Fibroblast of lung (primary cell): ENCODE measurements around the gene NECTIN2.

Experiments
- EZH2 ChIP-seq: IDR thresholded peaks from 2 replicates; pipeline ENCODE4 v1.5.1; 2012; ENCODE audit warnings: low read length, control low read depth, mild to moderate bottlenecking; ENCODE audit errors: missing control alignments
- TF ChIP-seq, protein P1 (sequence below), 2 donors: IDR thresholded peaks in 1 of 2; conservative IDR thresholded peaks in 1 of 2; 1 replicate in 1 of 2; 2 replicates in 1 of 2; pipeline ENCODE4 v1.5.1; 2011 to 2012; ENCODE audit warnings: low read length in 2 of 2, control low read depth in 1 of 2, inconsistent platforms in 1 of 2, low read depth in 1 of 2, mild to moderate bottlenecking in 1 of 2

DNA sequence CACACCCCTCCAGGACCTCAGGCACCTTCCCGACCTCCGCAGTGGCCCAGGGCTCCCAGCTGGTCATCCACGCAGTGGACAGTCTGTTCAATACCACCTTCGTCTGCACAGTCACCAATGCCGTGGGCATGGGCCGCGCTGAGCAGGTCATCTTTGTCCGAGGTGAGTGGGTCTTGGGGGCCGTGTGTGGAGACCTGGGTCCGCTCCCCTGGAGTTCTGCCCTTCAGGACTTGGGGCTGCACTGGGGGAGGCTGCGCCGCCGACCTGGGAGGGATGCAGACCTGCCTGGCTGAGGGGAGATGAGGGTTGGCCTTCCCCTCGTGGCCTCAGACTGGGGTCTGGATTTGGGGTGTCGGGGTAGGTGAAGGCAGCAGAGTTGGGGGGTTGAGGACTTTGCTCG is 28.2 kb downstream of the NECTIN2 start:
- TF ChIP-seq EZH2: no peak
- TF ChIP-seq, protein P1, sequence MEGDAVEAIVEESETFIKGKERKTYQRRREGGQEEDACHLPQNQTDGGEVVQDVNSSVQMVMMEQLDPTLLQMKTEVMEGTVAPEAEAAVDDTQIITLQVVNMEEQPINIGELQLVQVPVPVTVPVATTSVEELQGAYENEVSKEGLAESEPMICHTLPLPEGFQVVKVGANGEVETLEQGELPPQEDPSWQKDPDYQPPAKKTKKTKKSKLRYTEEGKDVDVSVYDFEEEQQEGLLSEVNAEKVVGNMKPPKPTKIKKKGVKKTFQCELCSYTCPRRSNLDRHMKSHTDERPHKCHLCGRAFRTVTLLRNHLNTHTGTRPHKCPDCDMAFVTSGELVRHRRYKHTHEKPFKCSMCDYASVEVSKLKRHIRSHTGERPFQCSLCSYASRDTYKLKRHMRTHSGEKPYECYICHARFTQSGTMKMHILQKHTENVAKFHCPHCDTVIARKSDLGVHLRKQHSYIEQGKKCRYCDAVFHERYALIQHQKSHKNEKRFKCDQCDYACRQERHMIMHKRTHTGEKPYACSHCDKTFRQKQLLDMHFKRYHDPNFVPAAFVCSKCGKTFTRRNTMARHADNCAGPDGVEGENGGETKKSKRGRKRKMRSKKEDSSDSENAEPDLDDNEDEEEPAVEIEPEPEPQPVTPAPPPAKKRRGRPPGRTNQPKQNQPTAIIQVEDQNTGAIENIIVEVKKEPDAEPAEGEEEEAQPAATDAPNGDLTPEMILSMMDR (conservative IDR thresholded peaks at IDR 0.05 in 1 of 2, IDR thresholded peaks at IDR 0.05 in 1 of 2; ENCODE audit: low read depth in 1 of 2, low read length in 2 of 2): no peak
